H1 (cell line): ENCODE measurements around the gene RBFOX1. TPM values are rescaled to one million over a fixed set of nuclear protein-coding genes. Genes with fewer than 3 reads are reported as not detected.

ENCODE experiments used
- CTCF ChIA-PET: fragments of 300-600 bp; sonication (Branson Sonifier 250); formaldehyde crosslinking; loops from one replicate; lab custom pipeline; 2021; ENCODE audit not compliant: partially characterized antibody; lab: Charles Lee
- POLR2A ChIA-PET: fragments of 300-600 bp; sonication (Branson Sonifier 250); formaldehyde crosslinking; loops from one replicate; lab custom pipeline; 2021; ENCODE audit warnings: inconsistent platforms; ENCODE audit not compliant: partially characterized antibody; lab: Charles Lee
- DNase-seq, 2 experiments: peaks; one replicate each; pipeline versions ENCODE4 v3.0.0 to v3.0.0-alpha.2; 2010 to 2022; ENCODE audit warnings: low spot score in 2 of 2, low read depth in 1 of 2, mixed read lengths in 1 of 2
- FAIRE-seq: peaks from 2 replicates; lab custom pipeline; 2011; peaks lifted over from hg19 to GRCh38; lab: Jason Lieb, UNC
- H2AFZ ChIP-seq: 2 replicates; pipeline ENCODE4 v1.8.1; 2012; ENCODE audit warnings: low read length, inconsistent platforms
- H2AK5ac ChIP-seq: 2 replicates; pipeline ENCODE4 v1.6.1; 2013; ENCODE audit warnings: low read depth, low read length
- H2BK120ac ChIP-seq: replicated peaks from 2 replicates; pipeline ENCODE3; 2013; ENCODE audit warnings: low read depth, low read length, inconsistent platforms
- H2BK12ac ChIP-seq: 2 replicates; pipeline ENCODE4 v1.6.1; 2013; ENCODE audit warnings: low read depth, low read length
- H2BK15ac ChIP-seq: 2 replicates; pipeline ENCODE4 v1.6.1; 2013; ENCODE audit warnings: low read length
- H2BK20ac ChIP-seq: 2 replicates; pipeline ENCODE4 v1.6.1; 2013; ENCODE audit warnings: low read length
- H2BK5ac ChIP-seq: 2 replicates; pipeline ENCODE4 v1.6.1; 2013; ENCODE audit warnings: low read depth, low read length
- H3K14ac ChIP-seq: 2 replicates; pipeline ENCODE4 v1.6.1; 2013; ENCODE audit warnings: inconsistent platforms; ENCODE audit not compliant: insufficient read length
- H3K18ac ChIP-seq: 2 replicates; pipeline ENCODE4 v1.6.1; 2013; ENCODE audit warnings: low read length; ENCODE audit errors: extremely low read depth
- H3K23ac ChIP-seq: 2 replicates; pipeline ENCODE4 v1.6.1; 2013; ENCODE audit warnings: inconsistent platforms; ENCODE audit not compliant: insufficient read length
- H3K23me2 ChIP-seq: 2 replicates; pipeline ENCODE4 v1.6.1; 2013; ENCODE audit warnings: low read depth, low read length
- H3K27ac ChIP-seq: 2 replicates; pipeline ENCODE4 v1.6.1; 2011; ENCODE audit warnings: low read depth, low read length, inconsistent platforms
- H3K27me3 ChIP-seq, 4 experiments: replicated peaks in 1 of 4; 1 replicate in 1 of 4; 2 replicates in 3 of 4; pipeline versions ENCODE4 v1.6.1 to v1.8.1; 2011 to 2013; ENCODE audit warnings: low read length in 3 of 4, mild to moderate bottlenecking in 3 of 4, inconsistent platforms in 2 of 4, mixed read lengths in 2 of 4, moderate library complexity in 1 of 4; ENCODE audit not compliant: control insufficient read depth in 3 of 4, insufficient read depth in 3 of 4; ENCODE audit errors: extremely low read depth in 1 of 4
- H3K36me3 ChIP-seq, 4 experiments: 2 replicates each; pipeline versions ENCODE4 v1.6.1 to v1.8.1; 2011 to 2013; ENCODE audit warnings: mild to moderate bottlenecking in 4 of 4, low read length in 3 of 4, moderate library complexity in 2 of 4, control low read depth in 1 of 4, inconsistent platforms in 1 of 4; ENCODE audit not compliant: insufficient read depth in 4 of 4, control insufficient read depth in 2 of 4
- H3K4ac ChIP-seq: replicated peaks from 2 replicates; pipeline ENCODE3; 2013; ENCODE audit warnings: low read length, low read depth, mixed read lengths, inconsistent platforms; ENCODE audit not compliant: insufficient read length
- H3K4me1 ChIP-seq, 4 experiments: replicated peaks in 1 of 4; 1 replicate in 1 of 4; 2 replicates in 3 of 4; pipeline versions ENCODE4 v1.6.1 to v1.8.1; 2011 to 2013; ENCODE audit warnings: low read length in 3 of 4, inconsistent platforms in 2 of 4, mixed read lengths in 1 of 4; ENCODE audit not compliant: insufficient read depth in 4 of 4, control insufficient read depth in 3 of 4
- H3K4me2 ChIP-seq, 2 experiments: 2 replicates each; pipeline versions ENCODE4 v1.6.1 to v1.8.1; 2011 to 2013; ENCODE audit warnings: low read depth in 2 of 2, low read length in 2 of 2, control low read depth in 1 of 2, inconsistent platforms in 1 of 2, mild to moderate bottlenecking in 1 of 2; ENCODE audit not compliant: insufficient read depth in 1 of 2
- H3K4me3 ChIP-seq, 4 experiments: fragments of 200-600, 300-600 bp in 1 of 4; sonication (generic), shearing (Covaris generic), sonication (Bioruptor Twin) in 1 of 4; 2 replicates each; pipeline versions ENCODE4 v1.5.1 to v1.8.1; 2011 to 2016; ENCODE audit warnings: low read length in 4 of 4, low read depth in 3 of 4, control low read depth in 2 of 4, inconsistent platforms in 2 of 4, mild to moderate bottlenecking in 2 of 4, mixed read lengths in 1 of 4, moderate library complexity in 1 of 4; ENCODE audit not compliant: insufficient read depth in 2 of 4; ENCODE audit errors: extremely low read depth in 1 of 4
- H3K56ac ChIP-seq: replicated peaks from 2 replicates; pipeline ENCODE3; 2013; ENCODE audit warnings: low read depth, mild to moderate bottlenecking, mixed read lengths, low read length, inconsistent platforms; ENCODE audit not compliant: insufficient read length
- H3K79me1 ChIP-seq: 2 replicates; pipeline ENCODE4 v1.6.1; 2013; ENCODE audit warnings: low read depth, low read length, control low read depth
- H3K79me2 ChIP-seq, 2 experiments: 2 replicates each; pipeline versions ENCODE4 v1.6.1 to v1.8.1; 2012 to 2013; ENCODE audit warnings: low read length in 2 of 2, mild to moderate bottlenecking in 2 of 2, inconsistent platforms in 1 of 2; ENCODE audit not compliant: insufficient read depth in 2 of 2, control insufficient read depth in 1 of 2
- H3K9ac ChIP-seq, 4 experiments: replicated peaks in 1 of 4; 1 replicate in 1 of 4; 2 replicates in 3 of 4; pipeline versions ENCODE4 v1.6.1 to v1.8.1; 2011 to 2013; ENCODE audit warnings: low read depth in 3 of 4, low read length in 3 of 4, control low read depth in 2 of 4, mild to moderate bottlenecking in 2 of 4, moderate library complexity in 2 of 4, inconsistent platforms in 1 of 4; ENCODE audit errors: extremely low read depth in 1 of 4
- H3K9me3 ChIP-seq, 2 experiments: 2 replicates each; pipeline versions ENCODE4 v1.6.1 to v1.8.1; 2012 to 2013; ENCODE audit warnings: mild to moderate bottlenecking in 2 of 2, moderate library complexity in 2 of 2, control low read depth in 1 of 2, inconsistent platforms in 1 of 2, low read depth in 1 of 2, low read length in 1 of 2, mixed read lengths in 1 of 2; ENCODE audit not compliant: insufficient read depth in 2 of 2
- H4K20me1 ChIP-seq, 2 experiments: replicated peaks in 1 of 2; 2 replicates each; pipeline versions ENCODE3 to v1.8.1; 2011 to 2013; ENCODE audit warnings: inconsistent platforms in 2 of 2, low read length in 2 of 2, mild to moderate bottlenecking in 1 of 2; ENCODE audit not compliant: insufficient read depth in 2 of 2, control insufficient read depth in 1 of 2
- H4K5ac ChIP-seq: 2 replicates; pipeline ENCODE4 v1.6.1; 2013; ENCODE audit warnings: low read length, low read depth, mixed read lengths, inconsistent platforms; ENCODE audit not compliant: insufficient read length
- H4K8ac ChIP-seq: 2 replicates; pipeline ENCODE4 v1.8.0; 2013; ENCODE audit warnings: mild to moderate bottlenecking, moderate library complexity, low read length, inconsistent platforms; ENCODE audit not compliant: insufficient read depth; ENCODE audit errors: extremely low read depth
- H4K91ac ChIP-seq: replicated peaks from 2 replicates; pipeline ENCODE3; 2013; ENCODE audit warnings: low read length, mixed read lengths, inconsistent platforms; ENCODE audit not compliant: insufficient read length
- FOSL1 ChIP-seq: IDR thresholded peaks from 2 replicates; pipeline ENCODE4 v1.6.1; 2011; ENCODE audit warnings: mild to moderate bottlenecking, low read depth, low read length, moderate library complexity; ENCODE audit not compliant: insufficient read depth
- WGBS, 2 experiments: shearing (Covaris generic) in 1 of 2; methylation state at CpG; one replicate each; pipeline versions ENCODE4 v1.1.6 to v1.1.7; 2013 to 2015; ENCODE audit warnings: low lambda C conversion rate in 2 of 2, mixed read lengths in 2 of 2, inconsistent platforms in 1 of 2, low coverage in 1 of 2, missing lambda C conversion rate in 1 of 2; ENCODE audit not compliant: insufficient replicate concordance in 2 of 2, insufficient coverage in 1 of 2, insufficient read length in 1 of 2; ENCODE audit errors: extremely low coverage in 1 of 2, missing lambda C conversion rate in 1 of 2; 5-methylcytosine and 5-hydroxymethylcytosine counted together
- polyA plus RNA-seq, 7 experiments: library from polyadenylated mRNA; depleted of rRNA in 3 of 7; stranded (reverse) in 5 of 7; unstranded in 2 of 7; fragments of >200 nt in 5 of 7; fragments of 200-250 nt in 2 of 7; gene quantifications; 1 replicate in 5 of 7; 2 replicates in 1 of 7; 4 replicates in 1 of 7; pipeline versions ENCODE4 v1.2.1 to v1.2.3, GENCODE V29; 2011 to 2013; ENCODE audit warnings: missing spikeins in 2 of 7, mixed read lengths in 2 of 7
- total RNA-seq: library from RNA; stranded (reverse); fragmentation: NEBNext Ultra II Directional; extraction: Animal tissue kit (Norgen Biotek cat#: 25700); gene quantifications from 2 replicates; pipeline ENCODE4 v1.2.1, GENCODE V29; 2021

The RBFOX1 gene
- total and polyA plus RNA-seq, 2 of the 8 experiments (the other 6 are each of a cell fraction or from before 2014, with no cell fraction given), result 1.7 to 2.8 TPM

DNA sequence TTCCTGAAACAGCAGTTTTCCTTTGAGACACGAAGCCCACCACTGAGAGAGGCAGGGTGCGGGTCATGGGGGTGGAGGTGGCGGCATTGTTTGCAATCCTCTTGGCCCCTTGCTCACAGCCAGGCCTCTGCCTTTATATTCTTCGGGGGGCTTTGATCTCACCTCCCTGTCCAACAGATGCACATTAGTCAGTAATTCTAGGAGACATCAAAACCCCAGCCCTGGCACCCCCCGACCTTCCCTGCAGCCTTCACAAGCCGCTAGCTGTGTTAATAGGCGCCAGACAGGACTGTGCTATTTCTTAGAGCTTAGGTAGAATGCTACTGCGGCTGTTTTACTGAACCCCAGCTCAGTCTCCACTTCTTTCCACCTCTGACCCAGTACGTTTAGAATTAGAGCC lies 212.6 kb downstream of the RBFOX1 start:
- Histone ChIP-seq H3K9ac (no peak overlapping the region), H2AFZ (0 out of 2 replicates have a peak overlapping the region, but pooled peaks have one; percentile 10), H2AK5ac (no peak overlapping the region), H2BK15ac (no peak overlapping the region), H2BK120ac (no peak overlapping the region), H3K14ac (no peak overlapping the region), H3K4me3 (no peak overlapping the region), H2BK20ac (no peak overlapping the region), H2BK12ac (no peak overlapping the region), H4K8ac (no peak overlapping the region), H3K56ac (no peak overlapping the region), H3K4me2 (no peak overlapping the region), H3K9me3 (no peaks in the 10 kb centered on the region), H2BK5ac (no peak overlapping the region), H3K18ac (no peak overlapping the region), H3K27ac (no peak overlapping the region), H3K4me1 (peaks cover 0 to 5% (median 2%) of the 10 kb centered on the region in 4 experiments; a peak in 2 of 7 replicates), H3K23ac (no peak overlapping the region), H4K91ac (no peak overlapping the region), H3K27me3 (no peaks in the 10 kb centered on the region), H4K20me1 (no peaks in the 10 kb centered on the region), H3K4ac (no peak overlapping the region), H3K79me2 (no peaks in the 10 kb centered on the region), H4K5ac (no peak overlapping the region), H3K36me3 (no peaks in the 10 kb centered on the region), H3K79me1 (no peaks in the 10 kb centered on the region), H3K23me2 (no peaks in the 10 kb centered on the region)
- DNase-seq, result no peak
- ChIA-PET CTCF (no interaction called here), POLR2A (no interaction called here)
- FAIRE-seq, result no peak
- no peak for TF ChIP-seq FOSL1
- WGBS, 2 experiments, result 88% methylated on average over 9 of the region's 9 CpGs; no CpG with 5 or more reads in 1 of the 2 experiments
